Ammon's horn (tissue), 1 donor: ENCODE results near the gene BRAT1.
"Not testable (repeated sequence)": the region's sequence is repeated elsewhere in the genome, so short reads cannot be mapped to it uniquely, and the experiment has no call there.

Source experiments
- DNase-seq: peaks from one replicate; pipeline ENCODE4 v3.0.0-alpha.2; 2016; ENCODE audit warnings: low spot score

BRAT1 gene

DNA sequence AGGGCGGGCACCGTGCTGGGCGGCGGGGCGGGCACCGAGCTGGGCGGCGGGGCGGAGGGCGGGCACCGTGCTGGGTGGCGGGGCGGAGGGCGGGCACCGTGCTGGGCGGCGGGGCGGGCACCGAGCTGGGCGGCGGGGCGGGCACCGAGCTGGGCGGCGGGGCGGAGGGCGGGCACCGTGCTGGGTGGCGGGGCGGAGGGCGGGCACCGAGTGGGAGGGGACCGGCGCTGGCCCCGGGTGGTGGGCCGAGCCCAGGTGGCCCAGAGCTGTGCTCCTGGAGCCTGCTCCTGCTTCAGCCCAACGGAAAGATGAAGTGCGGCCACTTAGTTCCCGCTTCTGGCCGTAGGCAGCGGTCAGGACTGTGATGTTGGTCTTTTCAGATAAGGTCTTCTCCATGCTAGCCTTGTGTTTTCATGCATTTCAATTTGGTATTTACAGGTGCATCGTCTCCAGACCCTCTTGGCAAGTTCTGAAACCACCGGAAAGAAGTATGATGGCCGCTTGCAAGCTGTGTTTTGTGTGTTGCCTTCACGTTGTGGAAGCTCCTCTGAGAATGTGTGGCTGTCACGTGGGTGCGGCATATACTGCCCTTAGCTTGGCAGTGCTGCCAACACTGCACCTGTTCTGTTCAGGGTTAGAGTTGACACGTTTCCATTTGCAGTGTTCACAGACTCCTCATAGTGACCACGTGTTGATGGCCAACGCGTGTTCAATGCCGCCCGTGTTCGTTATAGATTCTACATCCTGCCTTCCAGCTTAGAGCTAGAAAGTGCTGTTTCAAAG lies 28.7 kb upstream of the BRAT1 start:
- no peak for DNase-seq

DNA sequence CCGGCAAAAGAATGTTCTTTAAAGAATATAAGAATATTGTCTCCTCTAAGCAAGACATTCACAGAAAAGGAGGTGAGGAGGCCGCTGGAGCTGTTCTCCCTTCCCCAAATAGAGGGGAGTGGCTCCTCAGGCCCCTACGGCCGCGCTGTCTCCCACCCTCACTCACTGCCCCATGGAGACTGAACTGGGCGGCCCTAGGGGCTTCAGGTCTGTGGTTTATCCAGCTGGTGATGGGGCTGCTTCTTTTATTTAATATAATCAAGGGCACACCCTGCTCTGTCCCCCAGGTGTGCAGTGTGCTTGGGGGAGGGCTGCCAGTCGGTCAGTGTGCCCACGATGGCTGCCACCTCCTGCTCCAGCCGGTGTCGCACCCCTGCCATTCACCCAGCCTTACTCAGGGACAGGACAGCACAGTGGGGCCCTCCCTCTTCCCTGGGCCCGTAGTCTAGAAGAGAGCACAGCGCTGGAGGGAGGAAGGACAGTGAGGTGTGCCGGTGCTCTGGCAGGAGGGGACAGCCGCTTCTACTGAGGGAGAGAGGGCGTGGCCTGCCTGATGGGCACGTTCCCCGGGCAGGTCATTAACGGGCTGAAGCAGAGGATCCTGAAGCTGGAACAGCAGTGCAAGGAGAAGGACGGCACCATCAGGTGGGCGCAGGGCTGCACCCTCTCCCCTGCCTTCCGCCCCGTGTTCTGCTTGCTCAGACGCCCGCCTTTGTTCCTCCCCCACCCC lies 26.8 kb upstream of the BRAT1 start:
- DNase-seq, result no peak

DNA sequence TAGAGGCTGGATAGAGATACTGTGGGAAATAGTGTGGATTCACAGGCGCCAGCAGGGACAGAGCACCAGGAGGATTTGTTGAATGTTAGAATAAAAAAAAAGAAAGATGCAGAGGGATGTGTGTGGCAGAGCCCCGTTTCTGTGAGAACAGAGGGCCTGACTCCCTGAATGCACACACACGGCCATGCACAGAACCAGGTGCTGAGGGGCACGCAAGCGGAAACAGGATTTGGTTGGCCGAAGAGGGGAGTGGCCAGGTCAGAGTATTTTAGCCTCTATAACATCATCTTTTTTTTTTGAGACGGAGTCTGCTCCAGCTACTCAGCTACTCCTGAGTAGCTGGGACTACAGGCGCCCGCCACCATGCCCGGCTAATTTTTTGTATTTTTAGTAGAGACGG lies 25.3 kb upstream of the BRAT1 start:
- no peak for DNase-seq

DNA sequence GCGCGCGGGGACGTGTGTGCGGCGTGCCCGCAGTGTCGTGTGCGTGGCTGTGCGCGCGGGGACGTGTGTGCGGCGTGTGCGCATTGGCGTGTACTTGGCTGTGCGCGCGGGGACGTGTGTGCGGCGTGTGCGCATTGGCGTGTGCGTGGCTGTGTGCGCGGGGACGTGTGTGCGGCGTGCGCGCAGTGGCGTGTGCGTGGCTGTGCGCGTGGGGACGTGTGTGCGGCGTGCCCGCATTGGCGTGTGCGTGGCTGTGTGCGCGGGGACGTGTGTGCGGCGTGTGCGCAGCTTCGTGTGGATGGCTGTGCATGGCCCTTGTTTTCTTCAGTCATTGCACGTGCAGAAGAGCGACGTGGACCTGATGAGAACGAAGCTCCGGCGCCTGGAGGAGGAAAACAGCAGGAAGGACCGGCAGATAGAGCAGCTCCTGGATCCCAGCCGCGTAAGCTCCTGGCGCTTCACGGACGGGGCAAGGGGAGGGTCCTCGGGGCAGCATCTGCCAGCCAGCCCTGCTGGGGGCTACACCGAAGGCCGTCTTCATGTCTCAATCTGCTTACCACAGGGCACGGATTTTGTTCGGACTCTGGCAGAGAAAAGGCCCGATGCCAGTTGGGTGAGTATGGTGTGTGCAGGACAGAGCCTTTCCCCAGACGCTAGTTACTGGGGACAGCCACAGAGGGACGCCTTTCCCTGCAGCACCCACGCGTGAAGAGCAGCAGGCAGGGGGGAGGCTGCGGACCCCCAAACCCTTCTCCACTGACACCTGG lies 22.8 kb upstream of the BRAT1 start:
- DNase-seq, result no peak

DNA sequence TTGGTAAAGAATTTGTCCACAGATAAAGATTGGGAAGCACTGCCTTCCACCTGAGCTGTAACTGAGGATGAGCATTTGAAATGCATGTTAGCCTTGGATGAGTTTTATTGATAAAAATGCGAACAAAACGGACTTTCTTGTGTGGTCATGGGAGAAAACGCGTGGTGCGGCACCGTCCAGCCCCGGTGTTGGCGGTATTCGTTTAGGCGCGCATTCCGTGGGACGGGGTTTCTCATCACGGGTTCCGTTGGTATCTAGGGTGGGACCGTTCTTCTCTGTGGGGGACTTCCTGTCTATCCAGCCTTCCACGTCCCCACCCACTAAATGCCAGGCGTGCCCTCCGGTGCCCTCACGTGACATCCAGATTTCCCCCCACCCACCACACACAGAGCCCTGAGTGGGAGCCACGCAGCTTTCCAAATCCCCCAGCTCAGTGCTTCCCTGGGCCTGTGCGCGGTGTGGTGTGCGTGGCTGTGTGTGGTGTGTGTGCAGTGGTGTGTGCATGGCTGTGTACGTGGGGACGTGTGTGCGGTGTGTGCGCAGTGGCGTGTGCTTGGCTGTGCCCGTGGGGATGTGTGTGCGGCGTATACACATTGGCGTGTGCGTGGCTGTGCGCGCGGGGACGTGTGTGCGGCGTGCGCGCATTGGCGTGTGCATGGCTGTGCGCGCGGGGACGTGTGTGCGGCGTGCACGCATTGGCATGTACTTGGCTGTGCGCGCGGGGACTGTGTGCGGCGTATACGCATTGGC lies 21.6 kb upstream of the BRAT1 start:
- no peak for DNase-seq

DNA sequence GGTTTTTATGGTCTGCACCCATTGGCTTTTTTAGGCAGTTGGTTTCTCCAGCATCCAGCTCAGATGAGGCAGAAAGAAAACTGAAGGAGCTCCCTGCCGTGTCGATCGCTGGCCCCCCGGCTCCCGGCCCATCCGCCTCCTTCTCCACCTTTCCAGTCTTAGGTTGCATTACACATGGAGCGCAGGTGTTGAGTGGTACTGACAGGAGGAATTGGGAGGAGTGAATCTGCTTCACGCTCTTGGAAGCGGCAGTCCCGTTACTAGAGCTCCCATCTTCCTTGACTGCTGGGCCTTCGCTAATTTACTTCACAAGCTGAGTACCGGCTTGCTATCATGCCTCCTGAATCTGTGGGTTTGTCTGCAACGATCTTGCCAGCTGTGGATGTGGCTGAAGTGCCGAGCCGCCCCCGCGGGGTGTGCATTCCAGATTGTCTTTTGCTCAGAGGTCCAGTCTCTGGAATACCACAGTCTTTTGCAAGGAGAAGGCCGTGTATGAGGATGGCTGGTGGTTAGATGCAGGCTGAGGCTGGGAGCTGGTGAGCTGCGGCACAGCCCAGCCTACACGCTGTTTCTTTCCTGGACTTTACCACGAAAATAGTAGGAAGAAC lies 20.5 kb upstream of the BRAT1 start:
- DNase-seq, result no peak

DNA sequence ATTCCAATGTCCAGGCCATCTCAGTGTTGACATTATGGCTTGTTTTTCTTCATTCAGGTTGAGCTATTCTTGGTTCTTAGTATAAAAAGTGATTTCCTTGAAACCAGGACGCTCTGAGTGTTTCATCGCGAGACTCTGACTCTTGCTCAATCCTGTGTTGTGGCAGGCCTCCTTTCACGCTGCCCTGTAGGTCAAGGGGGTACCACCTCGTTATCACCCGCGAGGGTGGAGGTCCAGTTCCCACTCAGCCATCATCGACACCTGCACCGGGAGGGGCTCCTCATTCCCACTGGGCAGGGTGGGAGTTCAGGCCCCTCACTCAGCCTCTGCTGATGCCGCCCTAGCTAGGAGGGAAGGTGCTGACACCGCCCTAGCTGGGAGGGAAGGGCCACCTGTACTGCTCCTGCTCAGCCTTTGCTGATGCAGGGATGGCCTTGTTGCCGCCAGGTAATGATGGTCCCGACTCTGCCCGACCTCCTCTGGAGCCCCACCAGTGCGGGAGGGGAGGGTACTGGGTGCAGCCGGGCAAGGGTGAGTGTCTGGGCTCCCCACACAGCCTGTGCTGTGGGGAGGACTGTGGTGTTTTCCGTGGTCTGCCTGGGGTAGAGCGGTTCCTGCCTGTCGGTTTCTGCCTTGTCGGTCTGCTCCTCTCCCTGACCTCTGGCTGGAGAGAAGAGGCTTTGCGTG lies 19.9 kb upstream of the BRAT1 start:
- no peak for DNase-seq

DNA sequence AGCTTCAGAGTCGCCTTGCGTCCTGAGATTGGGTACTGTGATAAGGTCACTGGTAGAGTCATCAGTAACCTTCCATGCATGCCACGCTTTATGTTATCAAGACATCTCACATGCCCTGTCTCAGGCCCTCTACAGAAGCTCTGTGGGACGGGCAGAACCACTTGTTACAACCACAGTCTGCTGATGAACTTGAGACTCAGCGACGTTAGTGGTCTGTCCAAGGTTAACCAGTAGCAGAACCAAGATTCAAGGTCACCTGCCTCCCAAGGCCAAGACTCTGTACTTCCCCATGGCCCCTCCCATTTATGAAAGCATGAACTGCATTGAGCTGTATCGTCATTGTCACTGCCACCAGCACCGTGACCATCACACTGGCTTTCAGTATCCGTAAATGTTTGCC lies 18.4 kb upstream of the BRAT1 start:
- no peak for DNase-seq

DNA sequence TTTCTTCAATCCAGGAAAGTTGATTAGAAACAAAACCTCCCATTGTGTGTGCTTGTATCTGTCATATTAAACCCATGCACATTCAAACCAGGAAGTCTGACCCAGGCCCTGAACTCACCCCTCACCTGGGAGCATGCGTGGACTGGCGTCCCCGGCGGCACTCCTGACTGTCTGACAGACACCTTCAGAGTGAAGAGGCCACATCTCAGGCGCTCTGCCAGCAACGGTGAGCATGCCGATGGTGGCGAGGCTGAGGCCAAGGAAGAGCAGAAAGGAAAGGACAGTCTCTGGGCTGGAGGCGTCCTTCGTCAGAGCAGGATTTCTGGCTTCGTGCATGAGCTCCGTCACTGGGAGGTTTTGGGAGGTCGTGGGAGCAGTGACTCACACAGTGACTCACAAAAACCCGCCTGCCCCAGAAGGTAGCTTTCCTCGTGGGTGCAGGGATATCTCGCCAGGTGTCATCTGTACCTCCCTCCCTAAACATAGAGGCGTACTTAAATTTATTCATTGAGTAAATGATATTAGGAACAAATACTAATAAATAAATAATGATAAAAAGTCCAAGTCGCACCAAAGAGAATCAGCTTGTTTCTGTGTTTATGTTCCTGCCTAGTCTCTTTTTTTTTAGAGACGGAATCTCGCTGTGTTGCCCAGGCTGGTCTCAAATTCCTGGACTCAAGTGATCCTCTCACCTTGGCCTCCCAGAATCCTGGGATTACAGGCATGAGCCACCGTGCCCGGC lies 16.9 kb upstream of the BRAT1 start:
- DNase-seq, result no peak

DNA sequence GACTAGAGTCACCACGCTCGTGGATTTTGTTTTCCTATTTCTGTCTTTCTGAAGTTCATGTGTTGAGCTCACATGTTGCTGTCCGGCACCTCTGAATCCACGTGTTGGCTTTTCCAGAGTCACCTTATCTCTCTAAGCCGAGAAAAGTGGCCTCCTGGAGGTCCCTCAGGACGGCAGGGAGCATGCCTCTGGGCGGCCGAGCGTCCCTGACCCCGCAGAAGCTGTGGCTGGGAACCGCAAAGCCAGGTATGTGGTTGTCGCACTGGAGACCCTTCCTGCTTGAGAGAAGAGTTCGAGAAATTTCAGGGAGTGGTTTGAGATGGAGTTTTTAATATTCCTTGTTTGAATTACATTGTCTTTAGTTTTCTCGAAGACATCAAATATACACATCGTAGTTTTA lies 16.1 kb upstream of the BRAT1 start:
- DNase-seq, result no peak

DNA sequence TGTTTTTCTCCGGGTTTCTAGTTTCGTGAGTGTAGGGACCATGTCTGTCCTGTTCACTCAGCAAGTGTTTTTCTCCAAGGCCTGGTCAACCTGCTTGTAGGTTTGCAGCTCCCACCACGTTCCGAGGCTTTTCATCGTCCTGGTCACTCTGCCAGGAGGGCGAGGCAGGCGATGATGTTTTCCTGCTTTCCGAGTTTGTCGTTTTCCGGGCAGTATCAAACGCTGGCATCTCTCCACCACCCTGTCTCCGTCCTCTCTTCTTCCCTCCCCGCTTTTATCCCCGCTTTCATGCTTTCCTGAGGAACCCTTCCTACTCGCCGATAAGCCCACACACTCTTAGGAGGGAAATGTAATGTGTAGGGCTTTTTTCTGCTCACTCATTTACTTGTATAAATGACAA lies 14.7 kb upstream of the BRAT1 start:
- DNase-seq, result no peak

DNA sequence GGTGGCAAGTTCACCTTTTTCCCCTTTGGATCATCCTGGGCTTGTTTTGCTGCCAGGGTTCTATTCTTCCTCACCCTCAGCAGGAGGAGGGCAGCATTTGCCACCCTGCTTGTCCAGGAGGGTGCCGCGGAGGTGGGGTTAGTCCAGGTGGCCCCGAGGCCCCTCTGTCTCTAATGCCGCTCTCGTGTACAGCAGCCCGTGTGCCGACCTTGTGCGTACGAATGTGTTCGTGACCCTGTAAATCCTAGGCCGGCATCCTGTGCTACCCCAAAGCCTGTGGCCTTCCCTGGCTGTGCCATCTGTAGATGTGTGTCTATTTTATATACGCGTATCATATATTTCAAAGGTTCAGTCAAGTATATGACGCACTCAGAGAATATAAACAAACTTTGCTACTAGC lies 14.1 kb upstream of the BRAT1 start:
- no peak for DNase-seq

DNA sequence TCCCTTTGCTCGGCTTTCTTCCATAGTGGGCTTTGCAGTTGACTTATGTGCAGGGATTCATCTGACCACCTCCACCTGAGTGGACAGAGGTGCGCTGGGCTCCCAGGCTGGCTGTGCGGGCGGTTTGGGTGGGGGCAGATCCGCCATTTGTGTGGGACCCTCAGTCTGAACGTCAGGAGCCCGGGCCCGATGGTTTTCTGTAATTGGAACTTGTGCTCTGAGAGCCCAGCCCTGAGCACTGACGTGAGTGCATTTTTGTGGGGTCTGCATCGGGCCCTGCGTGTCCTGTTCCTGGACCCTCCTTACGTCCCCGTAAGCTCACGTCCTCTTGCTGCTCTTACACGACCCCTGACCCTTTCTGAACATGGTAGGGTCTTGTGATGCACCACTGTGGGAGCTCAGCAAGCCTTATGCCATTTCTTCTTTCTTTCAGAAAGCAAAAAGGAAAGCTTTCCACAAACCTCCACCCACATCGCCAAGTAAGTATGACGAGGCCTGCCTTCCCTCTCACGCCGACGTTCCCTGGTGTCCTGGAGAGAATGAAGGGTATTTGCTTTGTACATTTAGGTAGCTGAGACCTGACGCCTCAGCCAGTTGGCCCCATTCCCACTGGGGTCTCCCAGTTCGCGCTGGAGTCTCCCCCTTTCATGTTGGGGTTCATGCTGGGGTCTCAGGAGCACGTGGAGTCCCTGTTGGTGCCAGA lies 13.3 kb upstream of the BRAT1 start:
- DNase-seq, result no peak

DNA sequence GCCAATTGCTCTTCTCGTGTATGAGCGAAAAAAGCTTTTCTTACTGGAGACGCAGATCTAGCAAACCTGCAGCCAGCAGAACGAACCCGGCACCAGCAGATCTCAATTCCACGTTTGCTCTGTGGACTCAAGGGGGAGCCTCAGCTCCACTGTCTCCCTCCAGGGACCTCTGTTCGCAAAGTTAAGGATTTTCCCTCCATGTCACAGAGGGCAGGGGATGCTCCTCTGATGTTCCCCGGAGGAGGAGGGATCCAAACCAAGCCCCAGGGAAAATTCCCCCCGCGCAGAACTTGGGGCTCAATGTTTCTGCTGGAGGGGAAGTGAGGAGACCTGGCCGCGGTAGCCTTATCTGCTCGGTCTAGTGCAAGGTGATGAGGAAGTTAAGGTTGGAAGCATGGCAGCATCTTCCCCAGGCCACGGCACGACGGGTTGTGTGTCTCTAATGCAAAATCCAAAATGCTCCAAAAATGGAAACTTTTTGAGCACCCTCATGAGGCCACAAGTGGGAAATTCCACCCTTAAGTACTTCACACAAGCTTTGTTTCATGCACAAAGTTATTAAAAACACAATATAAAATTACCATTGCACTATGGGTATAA lies 12.5 kb upstream of the BRAT1 start:
- DNase-seq, result peak; percentile 80

DNA sequence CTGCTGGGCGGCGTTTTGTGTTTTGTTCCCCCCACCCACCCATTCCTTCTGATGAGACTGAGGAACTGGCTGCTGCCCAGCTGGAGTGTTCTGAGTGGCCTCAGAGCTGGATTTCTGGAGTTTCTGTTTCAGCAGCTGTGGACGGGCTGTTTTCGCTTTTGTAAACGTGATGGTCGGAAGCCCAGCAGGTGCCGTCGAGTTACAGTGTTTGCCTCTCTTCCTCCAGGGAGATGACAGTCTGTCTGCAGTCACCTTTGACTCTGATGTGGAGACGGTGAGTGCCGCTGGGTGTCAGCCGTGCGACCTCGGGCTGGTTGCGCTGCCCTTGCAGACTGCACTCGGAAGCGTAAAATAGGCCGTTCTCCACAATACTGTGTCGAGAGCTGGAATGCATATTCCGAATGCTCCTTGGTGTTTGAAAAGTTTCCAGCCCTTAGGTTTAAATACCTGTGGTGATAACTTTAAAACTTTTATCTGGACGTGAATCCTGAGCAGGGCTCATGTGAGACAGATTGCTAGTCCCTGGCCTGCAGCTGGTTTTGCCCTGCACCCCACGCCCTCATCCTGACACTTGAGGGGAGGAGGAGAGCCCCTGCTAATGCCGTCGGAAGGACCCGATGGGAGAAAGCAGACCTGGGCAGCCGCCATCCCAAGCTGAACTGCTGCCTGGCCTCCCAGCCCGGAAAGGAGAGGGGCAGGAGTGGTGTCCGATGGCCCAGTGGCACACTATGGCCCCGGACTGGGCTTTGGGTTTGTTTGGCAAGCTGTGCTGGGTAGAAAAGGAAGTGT lies 11.8 kb upstream of the BRAT1 start:
- DNase-seq, result peak; percentile 41

DNA sequence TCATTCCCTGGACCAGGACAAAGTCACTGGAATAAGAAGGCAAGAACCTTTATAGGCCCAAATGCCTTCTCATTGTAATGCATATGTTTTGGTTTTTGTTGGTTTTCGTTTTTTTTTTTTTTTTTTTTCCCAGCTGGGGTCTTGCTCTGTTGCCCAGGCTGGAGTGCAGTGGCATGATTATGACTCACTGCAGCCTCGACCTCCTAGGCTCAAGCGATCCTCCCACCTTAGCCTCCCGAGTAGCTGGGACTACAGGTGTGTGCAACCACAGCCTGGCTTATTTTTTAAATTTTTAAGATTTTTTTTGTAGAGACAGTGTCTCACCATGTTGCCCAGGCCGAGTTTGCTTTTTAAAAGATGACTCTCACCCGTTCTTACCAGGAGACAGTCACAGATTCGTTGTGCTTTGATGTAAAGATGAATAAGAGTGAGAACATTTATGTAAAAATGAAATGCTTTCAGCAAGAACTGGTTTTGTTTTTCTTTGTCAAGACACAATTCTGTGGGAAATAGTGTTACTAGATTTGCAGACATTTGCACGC lies 11.1 kb upstream of the BRAT1 start:
- no peak for DNase-seq

DNA sequence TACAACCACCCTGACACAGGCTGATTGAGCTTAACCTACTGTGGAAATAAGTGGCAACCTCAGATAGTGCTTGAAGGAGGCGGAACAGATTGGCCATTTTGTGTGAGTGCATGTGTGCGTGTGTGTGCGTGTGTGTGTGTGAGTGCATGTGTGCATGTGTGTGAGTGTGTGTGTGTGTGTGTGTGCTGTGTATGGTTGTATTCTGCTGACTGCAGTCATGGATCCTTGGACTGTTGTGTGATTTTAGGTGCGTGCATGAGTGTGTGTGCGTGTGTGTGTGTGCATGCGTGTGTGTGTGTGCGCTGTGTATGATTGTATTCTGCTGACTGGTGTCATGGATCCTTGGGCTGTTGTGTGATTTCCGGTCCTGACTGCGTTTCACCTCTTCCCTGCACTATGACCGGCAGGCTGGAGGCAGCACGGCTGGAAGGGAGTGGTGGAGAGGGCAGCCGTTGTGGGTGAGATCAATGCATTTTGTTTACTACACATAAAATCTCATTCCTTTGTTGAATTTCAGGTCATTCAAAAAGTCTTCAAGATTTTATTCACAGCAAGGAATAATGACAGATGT lies 9.7 kb upstream of the BRAT1 start:
- no peak for DNase-seq

DNA sequence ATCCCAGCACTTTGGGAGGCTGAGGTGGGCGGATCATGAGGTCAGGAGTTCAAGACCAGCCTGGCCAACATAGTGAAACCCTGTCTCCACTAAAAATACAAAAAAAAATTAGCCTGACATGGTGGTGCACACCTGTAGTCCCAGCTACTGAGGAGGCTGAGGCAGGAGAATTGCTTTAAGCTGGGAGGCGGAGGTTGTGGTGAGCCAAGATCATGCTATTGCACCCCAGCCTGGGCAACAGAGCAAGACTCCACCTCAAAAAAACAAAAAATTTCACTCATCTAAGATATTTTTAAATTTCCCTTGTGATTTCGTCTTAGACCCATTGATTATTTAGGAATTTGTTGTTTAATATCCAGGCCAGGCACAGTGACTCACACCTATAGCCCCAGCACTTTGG lies 8.6 kb upstream of the BRAT1 start:
- not testable (repeated sequence) for DNase-seq
